IPS-NIHi11 (cell line): ENCODE results near the gene PCDHGA12.
A peak's percentile ranks its signal among the peaks of the same experiment; 100 is the strongest.

Source experiments
- DNase-seq: peaks from one replicate; pipeline ENCODE4 v3.0.0; 2012; ENCODE audit warnings: mixed read lengths, low spot score

Gene PCDHGA12

DNA sequence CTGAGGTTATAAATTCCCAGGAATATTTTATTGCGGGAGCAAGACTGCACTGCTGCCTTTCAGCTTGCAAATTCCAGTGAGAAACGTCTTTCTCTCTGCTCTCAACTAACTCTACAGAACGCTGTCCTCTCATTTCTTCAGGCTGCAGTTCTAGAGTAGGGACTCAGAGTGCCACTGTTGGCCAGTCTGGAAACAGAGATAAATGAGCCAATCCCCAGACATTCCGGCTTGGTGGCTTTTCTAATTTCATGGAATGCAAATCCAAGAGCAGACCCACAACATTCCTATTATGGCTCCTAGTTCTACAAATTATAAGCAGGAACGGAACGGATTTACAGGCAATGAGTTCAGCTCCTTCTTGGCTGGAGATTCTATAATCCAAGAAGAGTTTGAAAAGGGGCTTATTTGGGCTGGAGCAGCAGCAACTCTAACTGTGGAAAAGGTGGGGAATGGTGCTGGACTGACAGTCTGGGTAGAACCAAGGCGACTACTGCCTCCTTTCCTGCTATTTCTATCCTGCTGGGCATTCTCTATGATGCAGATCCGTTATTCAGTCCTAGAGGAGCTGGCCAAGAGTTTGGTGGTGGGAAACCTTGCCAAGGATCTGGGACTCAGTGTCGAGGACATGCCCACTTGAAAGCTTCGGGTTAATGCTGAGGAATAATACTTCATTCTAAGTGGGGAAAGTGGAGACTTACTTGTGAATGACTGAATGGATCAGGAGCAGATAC lies 9.3 kb downstream of the PCDHGA12 start:
- no peak for DNase-seq

DNA sequence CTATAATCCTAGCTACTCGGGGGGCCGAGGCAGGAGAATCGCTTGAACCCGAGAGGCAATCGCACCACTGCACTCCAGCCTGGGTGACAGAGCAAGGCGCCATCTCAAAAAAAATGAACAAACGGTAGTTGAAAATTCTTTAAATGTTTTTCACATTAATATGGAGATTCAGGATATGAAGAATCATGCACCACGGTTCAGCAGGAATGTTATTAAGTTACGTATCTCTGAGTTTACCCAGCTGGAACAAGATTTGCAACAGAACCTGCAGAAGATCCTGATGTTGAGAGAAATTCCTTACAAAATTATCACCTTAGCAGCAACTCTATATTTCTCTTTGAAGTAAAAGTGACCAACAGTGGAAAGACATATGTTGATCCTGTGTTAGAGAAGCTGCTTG lies 10.0 kb downstream of the PCDHGA12 start:
- DNase-seq: no peak

DNA sequence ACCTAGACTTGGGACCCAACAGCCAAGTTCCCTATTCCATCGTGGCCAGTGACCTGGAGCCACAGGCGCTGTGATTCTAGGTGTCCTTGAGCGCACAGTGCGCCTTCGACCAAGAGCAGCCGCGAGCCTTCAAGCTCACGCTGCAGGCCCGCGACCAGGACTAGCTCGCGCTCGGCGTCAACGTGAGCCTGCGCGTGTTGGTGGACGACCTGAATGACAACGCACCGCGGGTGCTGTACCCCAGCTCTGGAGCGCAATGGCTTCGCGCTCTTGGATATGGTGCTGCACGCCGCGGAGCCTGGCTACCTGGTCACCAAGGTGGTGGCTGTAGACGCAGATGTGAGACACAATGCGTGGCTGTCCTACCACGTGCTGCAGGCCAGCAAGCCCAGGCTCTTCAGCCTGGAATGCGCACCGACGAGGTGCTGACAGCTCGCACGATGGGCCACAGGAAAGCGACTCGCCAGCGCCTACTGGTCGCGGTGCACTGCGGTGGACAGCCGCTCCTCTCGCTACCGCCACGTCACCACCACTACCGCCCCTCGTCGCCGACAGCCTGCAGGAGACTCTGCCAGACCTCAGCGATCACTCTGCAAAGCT lies 11.4 kb downstream of the PCDHGA12 start:
- no peak for DNase-seq

DNA sequence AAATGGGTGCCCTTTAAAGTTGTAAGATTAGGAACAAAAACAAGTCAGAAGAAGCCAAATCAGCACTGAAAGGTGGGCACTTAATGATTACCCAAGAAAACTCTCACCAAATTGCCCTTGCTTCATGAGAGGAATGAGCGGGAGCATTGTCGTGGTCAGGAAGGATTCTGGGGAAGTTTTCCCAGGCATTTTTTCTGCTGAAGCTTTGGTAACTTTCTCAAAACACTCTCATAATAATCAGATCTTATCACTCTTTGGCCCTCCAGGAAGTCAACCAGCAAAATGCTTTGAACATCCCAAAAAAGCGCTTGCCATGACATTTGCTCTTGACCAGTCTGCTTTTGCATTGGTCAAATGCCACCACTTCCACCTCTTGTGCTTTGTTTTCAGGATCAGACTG lies 35.0 kb downstream of the PCDHGA12 start:
- no peak for DNase-seq

DNA sequence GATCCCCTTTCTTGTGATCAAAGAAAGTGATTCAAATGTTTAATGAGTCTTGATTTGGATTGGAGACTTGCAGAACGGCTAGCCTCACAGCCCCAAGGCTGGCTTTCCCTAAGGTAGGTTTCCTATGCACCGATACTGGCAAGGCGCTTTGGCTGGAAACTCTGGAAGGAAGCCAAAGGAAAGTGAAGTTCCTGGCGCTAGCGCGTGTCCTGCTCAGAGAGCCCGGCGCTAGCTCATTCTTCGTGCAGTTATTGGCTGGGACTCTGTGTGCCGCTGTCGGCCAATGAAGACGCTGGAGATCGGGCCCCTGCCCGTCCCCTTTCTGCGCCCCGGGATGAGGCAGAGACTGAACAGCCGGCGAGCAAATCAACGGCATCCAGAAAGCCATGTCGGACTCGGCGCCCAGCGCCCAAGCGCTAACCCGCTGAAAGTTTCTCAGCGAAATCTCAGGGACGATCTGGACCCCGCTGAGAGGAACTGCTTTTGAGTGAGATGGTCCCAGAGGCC lies 45.4 kb downstream of the PCDHGA12 start, which contains the start of gene PCDHGC3:
Gene PCDHGC3, plus strand, starts transcription at position 342 of the 507 bp plus-strand sequence. Its CDS starts 151 bp downstream, at position 493.
- peak; percentile 93 for DNase-seq

DNA sequence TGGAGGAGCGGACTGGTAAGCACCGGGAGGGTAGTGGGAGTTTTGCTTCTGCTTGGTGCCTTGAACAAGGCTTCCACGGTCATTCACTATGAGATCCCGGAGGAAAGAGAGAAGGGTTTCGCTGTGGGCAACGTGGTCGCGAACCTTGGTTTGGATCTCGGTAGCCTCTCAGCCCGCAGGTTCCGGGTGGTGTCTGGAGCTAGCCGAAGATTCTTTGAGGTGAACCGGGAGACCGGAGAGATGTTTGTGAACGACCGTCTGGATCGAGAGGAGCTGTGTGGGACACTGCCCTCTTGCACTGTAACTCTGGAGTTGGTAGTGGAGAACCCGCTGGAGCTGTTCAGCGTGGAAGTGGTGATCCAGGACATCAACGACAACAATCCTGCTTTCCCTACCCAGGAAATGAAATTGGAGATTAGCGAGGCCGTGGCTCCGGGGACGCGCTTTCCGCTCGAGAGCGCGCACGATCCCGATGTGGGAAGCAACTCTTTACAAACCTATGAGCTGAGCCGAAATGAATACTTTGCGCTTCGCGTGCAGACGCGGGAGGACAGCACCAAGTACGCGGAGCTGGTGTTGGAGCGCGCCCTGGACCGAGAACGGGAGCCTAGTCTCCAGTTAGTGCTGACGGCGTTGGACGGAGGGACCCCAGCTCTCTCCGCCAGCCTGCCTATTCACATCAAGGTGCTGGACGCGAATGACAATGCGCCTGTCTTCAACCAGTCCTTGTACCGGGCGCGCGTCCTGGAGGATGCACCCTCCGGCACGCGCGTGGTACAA lies 46.0 kb downstream of the PCDHGA12 start:
- peak; percentile 38 for DNase-seq

DNA sequence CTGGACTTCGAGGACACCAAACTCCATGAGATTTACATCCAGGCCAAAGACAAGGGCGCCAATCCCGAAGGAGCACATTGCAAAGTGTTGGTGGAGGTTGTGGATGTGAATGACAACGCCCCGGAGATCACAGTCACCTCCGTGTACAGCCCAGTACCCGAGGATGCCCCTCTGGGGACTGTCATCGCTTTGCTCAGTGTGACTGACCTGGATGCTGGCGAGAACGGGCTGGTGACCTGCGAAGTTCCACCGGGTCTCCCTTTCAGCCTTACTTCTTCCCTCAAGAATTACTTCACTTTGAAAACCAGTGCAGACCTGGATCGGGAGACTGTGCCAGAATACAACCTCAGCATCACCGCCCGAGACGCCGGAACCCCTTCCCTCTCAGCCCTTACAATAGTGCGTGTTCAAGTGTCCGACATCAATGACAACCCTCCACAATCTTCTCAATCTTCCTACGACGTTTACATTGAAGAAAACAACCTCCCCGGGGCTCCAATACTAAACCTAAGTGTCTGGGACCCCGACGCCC lies 46.8 kb downstream of the PCDHGA12 start:
- no peak for DNase-seq

DNA sequence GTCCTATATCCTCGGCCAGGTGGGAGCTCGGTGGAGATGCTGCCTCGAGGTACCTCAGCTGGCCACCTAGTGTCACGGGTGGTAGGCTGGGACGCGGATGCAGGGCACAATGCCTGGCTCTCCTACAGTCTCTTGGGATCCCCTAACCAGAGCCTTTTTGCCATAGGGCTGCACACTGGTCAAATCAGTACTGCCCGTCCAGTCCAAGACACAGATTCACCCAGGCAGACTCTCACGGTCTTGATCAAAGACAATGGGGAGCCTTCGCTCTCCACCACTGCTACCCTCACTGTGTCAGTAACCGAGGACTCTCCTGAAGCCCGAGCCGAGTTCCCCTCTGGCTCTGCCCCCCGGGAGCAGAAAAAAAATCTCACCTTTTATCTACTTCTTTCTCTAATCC lies 47.5 kb downstream of the PCDHGA12 start:
- no peak for DNase-seq

DNA sequence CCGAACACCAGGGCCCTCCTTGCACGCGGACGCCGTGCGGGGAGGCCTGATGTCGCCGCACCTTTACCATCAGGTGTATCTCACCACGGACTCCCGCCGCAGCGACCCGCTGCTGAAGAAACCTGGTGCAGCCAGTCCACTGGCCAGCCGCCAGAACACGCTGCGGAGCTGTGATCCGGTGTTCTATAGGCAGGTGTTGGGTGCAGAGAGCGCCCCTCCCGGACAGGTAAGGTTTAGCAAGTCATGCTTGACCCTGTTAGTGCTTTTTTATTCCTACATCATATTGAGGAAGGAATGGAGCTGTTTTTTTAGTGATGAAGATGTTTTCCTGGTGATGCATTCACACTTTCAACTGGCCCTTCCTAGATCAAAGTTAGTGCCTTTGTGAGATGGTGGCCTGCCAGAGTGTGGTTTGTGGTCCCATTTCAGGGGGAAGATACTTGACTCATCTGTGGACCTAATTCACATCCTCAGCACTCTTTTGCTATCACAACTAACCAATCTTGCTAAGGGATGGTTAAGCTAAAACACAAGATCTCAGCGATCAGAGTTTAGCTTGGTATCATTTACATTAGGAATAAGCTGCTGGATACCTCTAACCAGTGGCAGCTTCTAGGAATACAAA lies 48.1 kb downstream of the PCDHGA12 start:
- DNase-seq: peak; percentile 40

DNA sequence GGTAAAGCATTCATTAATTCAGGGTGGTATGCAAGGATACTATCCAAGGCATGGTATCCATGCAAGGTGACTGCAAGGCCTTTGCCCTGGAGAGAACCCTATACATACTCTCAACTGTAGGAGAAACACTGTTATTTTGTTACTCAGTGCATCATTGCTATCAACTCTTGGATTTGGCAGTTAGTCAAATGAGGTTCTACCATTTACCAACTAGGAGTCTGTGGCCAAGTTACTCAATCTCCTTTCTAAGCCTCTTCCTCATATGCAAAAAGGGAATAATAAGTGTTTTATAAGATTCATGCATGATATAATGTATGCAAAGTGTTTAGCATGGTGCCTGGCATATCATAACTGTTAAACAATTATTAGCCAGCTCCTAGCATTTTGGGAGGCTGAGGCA lies 49.5 kb downstream of the PCDHGA12 start:
- DNase-seq: no peak
